Prostate gland (tissue), 2 donors: ENCODE results near the gene WDFY4.

Source experiments
- POLR2A ChIP-seq: fragments of 450-650 bp; IDR thresholded peaks from one replicate; pipeline ENCODE4 v1.6.1; 2016; ENCODE audit warnings: antibody characterized with exemption, mild to moderate bottlenecking
- TF ChIP-seq, protein P1 (sequence below), 4 experiments: fragments of 200-600 bp in 2 of 4; fragments of 450-650 bp in 2 of 4; sonication (generic) in 2 of 4; IDR thresholded peaks; 1 replicate in 3 of 4; 2 replicates in 1 of 4; pipeline ENCODE4 v1.5.1; 2016 to 2019; ENCODE audit warnings: antibody characterized with exemption in 4 of 4, mild to moderate bottlenecking in 2 of 4, moderate library complexity in 2 of 4

GRCh38 chr10:48845512-48845911 lies 160.8 kb downstream of the WDFY4 start:
- TF ChIP-seq, protein P1, sequence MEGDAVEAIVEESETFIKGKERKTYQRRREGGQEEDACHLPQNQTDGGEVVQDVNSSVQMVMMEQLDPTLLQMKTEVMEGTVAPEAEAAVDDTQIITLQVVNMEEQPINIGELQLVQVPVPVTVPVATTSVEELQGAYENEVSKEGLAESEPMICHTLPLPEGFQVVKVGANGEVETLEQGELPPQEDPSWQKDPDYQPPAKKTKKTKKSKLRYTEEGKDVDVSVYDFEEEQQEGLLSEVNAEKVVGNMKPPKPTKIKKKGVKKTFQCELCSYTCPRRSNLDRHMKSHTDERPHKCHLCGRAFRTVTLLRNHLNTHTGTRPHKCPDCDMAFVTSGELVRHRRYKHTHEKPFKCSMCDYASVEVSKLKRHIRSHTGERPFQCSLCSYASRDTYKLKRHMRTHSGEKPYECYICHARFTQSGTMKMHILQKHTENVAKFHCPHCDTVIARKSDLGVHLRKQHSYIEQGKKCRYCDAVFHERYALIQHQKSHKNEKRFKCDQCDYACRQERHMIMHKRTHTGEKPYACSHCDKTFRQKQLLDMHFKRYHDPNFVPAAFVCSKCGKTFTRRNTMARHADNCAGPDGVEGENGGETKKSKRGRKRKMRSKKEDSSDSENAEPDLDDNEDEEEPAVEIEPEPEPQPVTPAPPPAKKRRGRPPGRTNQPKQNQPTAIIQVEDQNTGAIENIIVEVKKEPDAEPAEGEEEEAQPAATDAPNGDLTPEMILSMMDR (IDR thresholded peaks at IDR 0.05) = no peak
- TF ChIP-seq POLR2A = no peak
